Right hindlimb (tissue), 1 donor: ENCODE results near the gene PAQR6.

Source experiments
- DNase-seq: peaks from one replicate; pipeline ENCODE4 v3.0.0-alpha.2; 2018

The PAQR6 gene

GRCh38 chr1:156262461-156263287 lies 14.8 kb upstream of the PAQR6 start:
- DNase-seq, result no peak

- DNase-seq, result no peak
Observed at GRCh38 chr1:156260896-156261295, 13.0 kb upstream of the PAQR6 start.

- no peak for DNase-seq
Observed at GRCh38 chr1:156259805-156260204, 11.9 kb upstream of the PAQR6 start.

GRCh38 chr1:156258859-156259258 lies 11.0 kb upstream of the PAQR6 start:
- no peak for DNase-seq

GRCh38 chr1:156257711-156258110 lies 9.9 kb upstream of the PAQR6 start:
- DNase-seq, result no peak

- DNase-seq, result no peak
Observed at GRCh38 chr1:156253634-156254033, 5.8 kb upstream of the PAQR6 start.

GRCh38 chr1:156251527-156251926 lies 3.7 kb upstream of the PAQR6 start:
- DNase-seq, result no peak

GRCh38 chr1:156249593-156249992 lies 1.7 kb upstream of the PAQR6 start:
- DNase-seq, result no peak

GRCh38 chr1:156248323-156248683 lies 447 bp upstream of the PAQR6 start:
- no peak for DNase-seq

GRCh38 chr1:156246781-156247459 lies 936 bp downstream of the PAQR6 start:
- peak; percentile 58 for DNase-seq

GRCh38 chr1:156246241-156246780 lies 1.5 kb downstream of the PAQR6 start:
- DNase-seq, result no peak

GRCh38 chr1:156245451-156246232 lies 2.2 kb downstream of the PAQR6 start:
- DNase-seq, result no peak

- no peak for DNase-seq
Observed at GRCh38 chr1:156244712-156245111, 3.1 kb downstream of the PAQR6 start.

- no peak for DNase-seq
Observed at GRCh38 chr1:156244126-156244525, 3.7 kb downstream of the PAQR6 start.

- DNase-seq, result no peak
Observed at GRCh38 chr1:156242738-156243137, 5.1 kb downstream of the PAQR6 start.

GRCh38 chr1:156241926-156242325 lies 5.9 kb downstream of the PAQR6 start, which contains the start of gene BGLAP:
Gene BGLAP, plus strand, starts transcription at chr1:156242184. Its CDS starts 48 bp downstream, at chr1:156242232.
- DNase-seq, result no peak

GRCh38 chr1:156241311-156241811 lies 6.5 kb downstream of the PAQR6 start:
- peak; percentile 59 for DNase-seq

GRCh38 chr1:156238248-156238647 lies 9.6 kb downstream of the PAQR6 start:
- DNase-seq, result no peak

- no peak for DNase-seq
Observed at GRCh38 chr1:156236164-156236563, 11.7 kb downstream of the PAQR6 start.

GRCh38 chr1:156233426-156234127 lies 14.3 kb downstream of the PAQR6 start:
- no peak for DNase-seq

- DNase-seq, result no peak
Observed at GRCh38 chr1:156232201-156232894, 15.5 kb downstream of the PAQR6 start.

- peak; percentile 21 for DNase-seq
Observed at GRCh38 chr1:156230473-156230837, 17.4 kb downstream of the PAQR6 start.
